Fibroblast of lung (primary cell): ENCODE results near the gene CYS1. TPM values are rescaled to one million over a fixed set of nuclear protein-coding genes. Genes with fewer than 3 reads are reported as not detected.

Experiments
- DNase-seq, 2 donors: peaks; one replicate each; pipeline versions ENCODE4 v3.0.0 to v3.0.0-alpha.2; 2010; ENCODE audit warnings: low read depth in 2 of 2
- H2AFZ ChIP-seq: 2 replicates; pipeline ENCODE4 v1.5.1; 2012; ENCODE audit warnings: low read length, control low read depth, inconsistent platforms
- H3K27ac ChIP-seq: 2 replicates; pipeline ENCODE4 v1.5.1; 2011; ENCODE audit warnings: low read length, control low read depth; ENCODE audit not compliant: insufficient read depth
- H3K27me3 ChIP-seq: 2 replicates; pipeline ENCODE4 v1.5.1; 2011; ENCODE audit warnings: mild to moderate bottlenecking, low read length; ENCODE audit not compliant: control insufficient read depth, insufficient read depth
- H3K36me3 ChIP-seq: 2 replicates; pipeline ENCODE4 v1.5.1; 2011; ENCODE audit warnings: low read length; ENCODE audit not compliant: control insufficient read depth, insufficient read depth
- H3K4me1 ChIP-seq: 2 replicates; pipeline ENCODE4 v1.5.1; 2011; ENCODE audit warnings: low read length; ENCODE audit not compliant: control insufficient read depth, insufficient read depth; ENCODE audit errors: extremely low read depth
- H3K4me2 ChIP-seq: 2 replicates; pipeline ENCODE4 v1.5.1; 2011; ENCODE audit warnings: low read length, control low read depth; ENCODE audit not compliant: insufficient read depth; ENCODE audit errors: extremely low read depth
- H3K4me3 ChIP-seq, 4 experiments: fragments of 200-600 bp in 1 of 4; sonication (generic) in 1 of 4; replicated peaks in 1 of 4; 2 replicates each; pipeline ENCODE4 v1.5.1; 2011 to 2016; ENCODE audit warnings: low read length in 4 of 4, low read depth in 3 of 4, mild to moderate bottlenecking in 3 of 4, control low read depth in 2 of 4, inconsistent platforms in 1 of 4, mixed read lengths in 1 of 4; ENCODE audit not compliant: insufficient read depth in 1 of 4; ENCODE audit errors: control extremely low read depth in 1 of 4
- H3K79me2 ChIP-seq: 2 replicates; pipeline ENCODE4 v1.5.1; 2012; ENCODE audit warnings: mild to moderate bottlenecking, low read length, inconsistent platforms; ENCODE audit not compliant: control insufficient read depth, insufficient read depth
- H3K9ac ChIP-seq: 2 replicates; pipeline ENCODE4 v1.5.1; 2011; ENCODE audit warnings: mild to moderate bottlenecking, low read length, control low read depth; ENCODE audit not compliant: insufficient read depth
- H3K9me3 ChIP-seq: 2 replicates; pipeline ENCODE4 v1.5.1; 2012; ENCODE audit warnings: low read depth, low read length; ENCODE audit not compliant: control insufficient read depth, insufficient read depth
- H4K20me1 ChIP-seq: 2 replicates; pipeline ENCODE4 v1.5.1; 2011; ENCODE audit warnings: low read length; ENCODE audit not compliant: control insufficient read depth, insufficient read depth; ENCODE audit errors: extremely low read depth
- EZH2 ChIP-seq: IDR thresholded peaks from 2 replicates; pipeline ENCODE4 v1.5.1; 2012; ENCODE audit warnings: low read length, control low read depth, mild to moderate bottlenecking; ENCODE audit errors: missing control alignments
- polyA plus RNA-seq, 2 donors: library from polyadenylated mRNA; depleted of rRNA in 1 of 2; stranded (reverse) in 1 of 2; unstranded in 1 of 2; fragments of >200 nt; gene quantifications; 2 replicates each; pipeline ENCODE4 v1.2.1, GENCODE V29; 2011 to 2012; ENCODE audit warnings: missing spikeins in 1 of 2
- total RNA-seq: library from RNA; depleted of rRNA; stranded (reverse); fragments of >200 nt; gene quantifications from 2 replicates; pipeline ENCODE4 v1.2.1, GENCODE V29; 2014
- TF ChIP-seq, protein P1 (sequence below), 2 donors: IDR thresholded peaks in 1 of 2; conservative IDR thresholded peaks in 1 of 2; 1 replicate in 1 of 2; 2 replicates in 1 of 2; pipeline ENCODE4 v1.5.1; 2011 to 2012; ENCODE audit warnings: low read length in 2 of 2, control low read depth in 1 of 2, inconsistent platforms in 1 of 2, low read depth in 1 of 2, mild to moderate bottlenecking in 1 of 2

CYS1 gene
- total and polyA plus RNA-seq, 2 donors (not counting 1 experiment from before 2014, with no cell fraction given): 0.31 to 5.1 TPM

DNA sequence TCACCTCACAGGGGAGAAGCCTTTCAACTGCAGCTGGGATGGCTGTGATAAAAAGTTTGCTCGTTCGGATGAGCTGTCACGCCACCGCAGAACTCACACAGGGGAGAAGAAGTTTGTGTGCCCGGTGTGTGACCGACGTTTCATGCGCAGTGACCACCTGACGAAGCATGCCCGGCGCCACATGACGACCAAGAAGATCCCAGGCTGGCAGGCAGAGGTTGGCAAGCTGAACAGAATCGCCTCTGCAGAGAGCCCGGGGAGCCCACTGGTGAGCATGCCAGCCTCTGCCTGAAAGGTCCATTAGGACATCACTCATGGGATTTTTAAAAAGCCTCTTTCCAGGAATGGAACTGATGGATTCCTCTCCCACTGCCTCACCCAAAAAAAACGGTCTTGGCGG, 28.0 kb downstream of the CYS1 start:
- Histone ChIP-seq H4K20me1 (no peaks in the 10 kb centered on the region), H3K9ac (no peak overlapping the region), H3K27me3 (no peaks in the 10 kb centered on the region), H3K4me1 (no peaks in the 10 kb centered on the region), H3K36me3 (peaks cover 5% of the 10 kb centered on the region), H3K9me3 (no peaks in the 10 kb centered on the region), H3K27ac (no peak overlapping the region), H3K4me2 (no peak overlapping the region), H2AFZ (no peak overlapping the region), H3K4me3 (no peak overlapping the region), H3K79me2 (no peaks in the 10 kb centered on the region)
- TF ChIP-seq, protein P1, sequence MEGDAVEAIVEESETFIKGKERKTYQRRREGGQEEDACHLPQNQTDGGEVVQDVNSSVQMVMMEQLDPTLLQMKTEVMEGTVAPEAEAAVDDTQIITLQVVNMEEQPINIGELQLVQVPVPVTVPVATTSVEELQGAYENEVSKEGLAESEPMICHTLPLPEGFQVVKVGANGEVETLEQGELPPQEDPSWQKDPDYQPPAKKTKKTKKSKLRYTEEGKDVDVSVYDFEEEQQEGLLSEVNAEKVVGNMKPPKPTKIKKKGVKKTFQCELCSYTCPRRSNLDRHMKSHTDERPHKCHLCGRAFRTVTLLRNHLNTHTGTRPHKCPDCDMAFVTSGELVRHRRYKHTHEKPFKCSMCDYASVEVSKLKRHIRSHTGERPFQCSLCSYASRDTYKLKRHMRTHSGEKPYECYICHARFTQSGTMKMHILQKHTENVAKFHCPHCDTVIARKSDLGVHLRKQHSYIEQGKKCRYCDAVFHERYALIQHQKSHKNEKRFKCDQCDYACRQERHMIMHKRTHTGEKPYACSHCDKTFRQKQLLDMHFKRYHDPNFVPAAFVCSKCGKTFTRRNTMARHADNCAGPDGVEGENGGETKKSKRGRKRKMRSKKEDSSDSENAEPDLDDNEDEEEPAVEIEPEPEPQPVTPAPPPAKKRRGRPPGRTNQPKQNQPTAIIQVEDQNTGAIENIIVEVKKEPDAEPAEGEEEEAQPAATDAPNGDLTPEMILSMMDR (conservative IDR thresholded peaks at IDR 0.05 in 1 of 2, IDR thresholded peaks at IDR 0.05 in 1 of 2; ENCODE audit: low read depth in 1 of 2, low read length in 2 of 2): no peak
- TF ChIP-seq EZH2: no peak
- DNase-seq: no peak

DNA sequence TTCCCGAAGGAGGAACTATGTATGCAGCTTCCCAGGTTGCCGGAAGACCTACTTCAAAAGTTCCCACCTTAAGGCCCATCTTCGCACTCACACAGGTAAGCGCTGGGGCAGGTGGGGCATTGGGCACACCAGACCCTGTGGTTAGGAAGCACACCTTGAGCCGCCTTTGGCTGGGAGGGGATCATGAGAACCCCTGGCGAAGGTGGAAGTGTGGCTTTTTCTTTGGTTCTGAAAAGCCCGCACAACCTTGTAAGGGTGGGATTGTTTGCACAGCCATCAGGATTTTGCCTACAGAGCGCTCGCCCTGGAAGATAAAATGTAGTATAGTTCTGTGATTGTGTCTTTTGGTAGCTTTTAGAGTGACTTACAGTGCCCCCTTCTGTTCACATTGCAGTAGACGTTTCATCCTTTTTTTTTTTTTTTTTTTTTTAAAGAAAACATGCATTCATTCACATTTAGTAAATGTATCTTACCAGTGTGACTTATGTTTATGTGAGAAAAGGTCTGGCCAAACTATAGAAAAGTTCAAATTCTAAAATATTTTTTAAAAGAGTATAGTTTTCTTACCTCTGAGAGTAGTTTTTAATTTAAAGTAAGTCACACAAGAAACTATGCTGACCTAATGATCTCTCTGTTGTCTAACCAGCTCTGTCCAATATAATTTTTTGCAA, 31.6 kb downstream of the CYS1 start:
- no peaks in the 10 kb centered on the region for H3K79me2 ChIP-seq
- H3K9me3 ChIP-seq: no peaks in the 10 kb centered on the region
- H2AFZ ChIP-seq: no peak overlapping the region
- H3K4me2 ChIP-seq: no peak overlapping the region
- H3K36me3 ChIP-seq: peaks cover 5% of the 10 kb centered on the region
- peak; percentile 44 to 79 for DNase-seq
- H3K9ac ChIP-seq: no peak overlapping the region
- no peaks in the 10 kb centered on the region for H4K20me1 ChIP-seq
- no peaks in the 10 kb centered on the region for H3K4me1 ChIP-seq
- H3K27ac ChIP-seq: no peak overlapping the region
- no peaks in the 10 kb centered on the region for H3K27me3 ChIP-seq
- no peak overlapping the region for H3K4me3 ChIP-seq
- TF ChIP-seq, protein P1 (conservative IDR thresholded peaks at IDR 0.05 in 1 of 2, IDR thresholded peaks at IDR 0.05 in 1 of 2; ENCODE audit: low read depth in 1 of 2, low read length in 2 of 2): peak; percentile 28 to 53
- no peak for TF ChIP-seq EZH2

DNA sequence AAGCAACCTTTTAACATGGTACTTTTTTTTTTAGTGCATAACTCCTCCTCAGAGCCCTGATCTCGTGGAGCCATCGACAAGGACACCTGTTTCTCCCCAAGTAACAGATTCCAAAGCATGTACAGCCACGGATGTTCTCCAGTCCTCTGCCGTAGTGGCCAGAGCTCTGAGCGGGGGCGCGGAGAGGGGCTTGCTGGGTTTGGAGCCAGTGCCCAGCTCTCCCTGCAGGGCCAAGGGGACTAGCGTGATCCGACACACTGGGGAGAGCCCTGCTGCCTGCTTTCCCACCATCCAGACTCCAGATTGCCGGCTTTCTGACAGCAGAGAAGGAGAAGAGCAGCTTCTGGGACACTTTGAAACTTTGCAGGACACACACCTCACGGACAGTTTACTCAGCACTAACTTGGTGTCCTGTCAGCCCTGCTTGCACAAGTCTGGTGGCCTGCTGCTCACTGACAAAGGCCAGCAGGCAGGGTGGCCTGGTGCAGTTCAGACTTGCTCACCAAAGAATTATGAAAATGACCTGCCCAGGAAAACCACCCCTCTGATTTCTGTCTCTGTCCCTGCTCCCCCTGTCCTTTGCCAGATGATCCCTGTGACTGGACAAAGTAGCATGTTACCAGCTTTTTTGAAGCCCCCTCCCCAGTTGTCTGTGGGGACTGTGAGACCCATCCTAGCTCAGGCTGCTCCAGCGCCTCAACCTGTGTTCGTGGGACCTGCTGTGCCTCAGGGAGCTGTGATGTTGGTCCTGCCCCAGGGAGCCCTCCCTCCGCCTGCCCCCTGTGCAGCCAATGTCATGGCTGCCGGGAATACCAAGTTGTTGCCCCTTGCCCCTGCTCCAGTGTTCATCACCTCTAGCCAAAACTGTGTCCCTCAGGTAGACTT, 32.4 kb downstream of the CYS1 start:
- DNase-seq: no peak
- Histone ChIP-seq H3K27ac (no peak overlapping the region), H3K9me3 (no peaks in the 10 kb centered on the region), H4K20me1 (no peaks in the 10 kb centered on the region), H3K4me1 (no peaks in the 10 kb centered on the region), H3K36me3 (peaks cover 5% of the 10 kb centered on the region), H2AFZ (no peak overlapping the region), H3K4me2 (no peak overlapping the region), H3K4me3 (no peak overlapping the region), H3K9ac (no peak overlapping the region), H3K27me3 (no peaks in the 10 kb centered on the region), H3K79me2 (no peaks in the 10 kb centered on the region)
- no peak for TF ChIP-seq EZH2
